ENCODE results near the gene OR1N2. TPM values are rescaled to one million over a fixed set of nuclear protein-coding genes. Genes with fewer than 3 reads are reported as not detected.
"Not testable (repeated sequence)": the region's sequence is repeated elsewhere in the genome, so short reads cannot be mapped to it uniquely, and the experiment has no call there.

Gene OR1N2
- total RNA-seq, 1 experiment from 2014 or later, result not detected

- H3K4me3 Mint-ChIP-seq (ENCODE audit: unreplicated experiment), result no peak within 1 kb of the TSS
- TF ChIP-seq, protein P1, sequence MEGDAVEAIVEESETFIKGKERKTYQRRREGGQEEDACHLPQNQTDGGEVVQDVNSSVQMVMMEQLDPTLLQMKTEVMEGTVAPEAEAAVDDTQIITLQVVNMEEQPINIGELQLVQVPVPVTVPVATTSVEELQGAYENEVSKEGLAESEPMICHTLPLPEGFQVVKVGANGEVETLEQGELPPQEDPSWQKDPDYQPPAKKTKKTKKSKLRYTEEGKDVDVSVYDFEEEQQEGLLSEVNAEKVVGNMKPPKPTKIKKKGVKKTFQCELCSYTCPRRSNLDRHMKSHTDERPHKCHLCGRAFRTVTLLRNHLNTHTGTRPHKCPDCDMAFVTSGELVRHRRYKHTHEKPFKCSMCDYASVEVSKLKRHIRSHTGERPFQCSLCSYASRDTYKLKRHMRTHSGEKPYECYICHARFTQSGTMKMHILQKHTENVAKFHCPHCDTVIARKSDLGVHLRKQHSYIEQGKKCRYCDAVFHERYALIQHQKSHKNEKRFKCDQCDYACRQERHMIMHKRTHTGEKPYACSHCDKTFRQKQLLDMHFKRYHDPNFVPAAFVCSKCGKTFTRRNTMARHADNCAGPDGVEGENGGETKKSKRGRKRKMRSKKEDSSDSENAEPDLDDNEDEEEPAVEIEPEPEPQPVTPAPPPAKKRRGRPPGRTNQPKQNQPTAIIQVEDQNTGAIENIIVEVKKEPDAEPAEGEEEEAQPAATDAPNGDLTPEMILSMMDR (IDR thresholded peaks at IDR 0.05; ENCODE audit: unreplicated experiment), result no peak
- ChIA-PET POLR2A (no interaction called here), CTCF (no interaction called here)
- H3K4me1 Mint-ChIP-seq (ENCODE audit: insufficient read depth, unreplicated experiment), result no peaks in the 10 kb centered on the region
- H3K27me3 Mint-ChIP-seq (ENCODE audit: insufficient read depth, unreplicated experiment), result peaks cover 13% of the 10 kb centered on the region
- H3K27ac Mint-ChIP-seq (ENCODE audit: low read depth, unreplicated experiment), result no peak within 1 kb of the TSS
- no TSS peak for BruUV-seq (replicated peaks)
- H3K9me3 Mint-ChIP-seq (ENCODE audit: unreplicated experiment), result no peaks in the 10 kb centered on the region
- no peaks in the 10 kb centered on the region for H3K36me3 Mint-ChIP-seq (ENCODE audit: insufficient read depth, unreplicated experiment)
- DNase-seq (ENCODE audit: unreplicated experiment), result no peak
- intact Hi-C loops (cut with micrococcal nuclease), result no loop called here
These were observed 34.1 kb upstream of the OR1N2 start, which contains the start of gene OR1J4 for GRCh38 chr9:122518841-122519240. Gene OR1J4, plus strand, starts transcription at chr9:122519141. Its CDS starts 0 bp downstream, at chr9:122519141.

DNA sequence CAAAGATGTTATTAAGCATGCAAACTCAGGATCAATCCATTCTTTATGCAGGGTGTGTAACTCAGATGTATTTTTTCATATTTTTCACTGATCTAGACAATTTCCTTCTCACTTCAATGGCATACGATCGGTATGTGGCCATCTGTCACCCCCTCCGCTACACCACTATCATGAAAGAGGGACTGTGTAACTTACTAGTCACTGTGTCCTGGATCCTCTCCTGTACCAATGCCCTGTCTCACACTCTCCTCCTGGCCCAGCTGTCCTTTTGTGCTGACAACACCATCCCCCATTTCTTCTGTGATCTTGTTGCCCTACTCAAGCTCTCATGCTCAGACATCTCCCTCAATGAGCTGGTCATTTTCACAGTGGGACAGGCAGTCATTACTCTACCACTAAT is 33.5 kb upstream of the OR1N2 start:
- TF ChIP-seq, protein P1 (IDR thresholded peaks at IDR 0.05; ENCODE audit: unreplicated experiment), result no peak
- Mint-ChIP-seq H3K27ac (ENCODE audit: low read depth, unreplicated experiment) (no peak overlapping the region), H3K4me1 (ENCODE audit: insufficient read depth, unreplicated experiment) (no peaks in the 10 kb centered on the region), H3K36me3 (ENCODE audit: insufficient read depth, unreplicated experiment) (no peaks in the 10 kb centered on the region), H3K9me3 (ENCODE audit: unreplicated experiment) (no peaks in the 10 kb centered on the region), H3K4me3 (ENCODE audit: unreplicated experiment) (no peak overlapping the region), H3K27me3 (ENCODE audit: insufficient read depth, unreplicated experiment) (peaks cover 13% of the 10 kb centered on the region)
- DNase-seq (ENCODE audit: unreplicated experiment), result no peak
- ChIA-PET POLR2A (no interaction called here), CTCF (no interaction called here)
- intact Hi-C loops (cut with micrococcal nuclease), result no loop called here
- no TSS peak for BruUV-seq (replicated peaks)

DNA sequence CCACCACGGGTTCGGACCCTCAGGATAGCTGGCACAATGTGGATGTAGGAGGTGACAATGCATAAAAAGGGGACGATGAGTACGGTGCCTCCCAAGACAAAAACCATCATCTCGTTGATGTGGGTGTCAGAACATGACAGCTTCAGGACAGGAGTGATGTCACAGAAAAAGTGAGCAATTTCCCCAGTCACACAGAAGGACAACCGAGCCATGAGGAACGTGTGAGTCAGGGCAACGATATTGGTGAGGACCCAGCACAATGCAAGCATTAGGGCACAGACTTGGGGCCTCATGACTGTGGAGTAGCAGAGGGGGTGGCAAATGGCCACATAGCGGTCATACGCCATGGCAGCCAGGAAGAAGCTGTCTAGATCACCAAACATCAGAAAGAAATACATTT is 26.3 kb upstream of the OR1N2 start:
- Mint-ChIP-seq H3K27me3 (ENCODE audit: insufficient read depth, unreplicated experiment) (peaks cover 46% of the 10 kb centered on the region), H3K4me3 (ENCODE audit: unreplicated experiment) (no peak overlapping the region), H3K4me1 (ENCODE audit: insufficient read depth, unreplicated experiment) (peaks cover 6% of the 10 kb centered on the region), H3K36me3 (ENCODE audit: insufficient read depth, unreplicated experiment) (no peaks in the 10 kb centered on the region), H3K9me3 (ENCODE audit: unreplicated experiment) (no peaks in the 10 kb centered on the region), H3K27ac (ENCODE audit: low read depth, unreplicated experiment) (no peak overlapping the region)
- DNase-seq (ENCODE audit: unreplicated experiment), result no peak
- ChIA-PET CTCF (interaction anchor here (1.1 kb wide), 1 partner anchor 28 kb away, joined by 4 read pairs; no protein-coding TSS in a partner anchor), POLR2A (no interaction called here)
- BruUV-seq (replicated peaks), result no TSS peak
- intact Hi-C loops (cut with micrococcal nuclease), result no loop called here
- TF ChIP-seq, protein P1 (IDR thresholded peaks at IDR 0.05; ENCODE audit: unreplicated experiment), result no peak

DNA sequence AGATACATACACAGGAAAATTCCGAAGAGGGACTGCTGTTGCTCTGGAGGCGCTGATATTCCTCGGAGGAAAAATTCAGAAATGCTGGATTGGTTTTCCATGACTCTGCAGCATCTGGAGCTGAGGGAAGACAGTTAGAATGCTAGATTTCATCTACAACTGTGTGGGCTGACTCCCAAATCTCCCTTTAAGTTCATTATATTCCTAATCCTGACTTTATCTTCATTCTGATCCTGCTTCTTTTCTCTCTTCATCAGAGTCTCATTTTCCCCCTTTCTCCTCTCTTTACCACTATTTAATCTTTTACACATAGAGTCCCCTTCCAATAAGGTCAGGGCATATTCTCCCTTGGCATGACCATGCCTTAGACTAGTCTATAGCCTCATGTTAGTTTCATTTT is 25.7 kb upstream of the OR1N2 start, which contains the start of gene OR1N1:
Gene OR1N1, minus strand, starts transcription at position 101 of the 400 bp plus-strand sequence. Its CDS starts 0 bp downstream, at position 101.
- DNase-seq (ENCODE audit: unreplicated experiment), result peak; percentile 3
- no peaks in the 10 kb centered on the region for H3K9me3 Mint-ChIP-seq (ENCODE audit: unreplicated experiment)
- H3K36me3 Mint-ChIP-seq (ENCODE audit: insufficient read depth, unreplicated experiment), result no peaks in the 10 kb centered on the region
- POLR2A ChIA-PET, result no interaction called here
- no peak within 1 kb of the TSS for H3K27ac Mint-ChIP-seq (ENCODE audit: low read depth, unreplicated experiment)
- H3K27me3 Mint-ChIP-seq (ENCODE audit: insufficient read depth, unreplicated experiment), result peaks cover 46% of the 10 kb centered on the region
- intact Hi-C loops (cut with micrococcal nuclease), result no loop called here
- H3K4me1 Mint-ChIP-seq (ENCODE audit: insufficient read depth, unreplicated experiment), result peaks cover 6% of the 10 kb centered on the region
- H3K4me3 Mint-ChIP-seq (ENCODE audit: unreplicated experiment), result no peak within 1 kb of the TSS
- BruUV-seq (replicated peaks), result no TSS peak
- TF ChIP-seq, protein P1 (IDR thresholded peaks at IDR 0.05; ENCODE audit: unreplicated experiment), result no peak
- CTCF ChIA-PET, result no interaction called here

- DNase-seq (ENCODE audit: unreplicated experiment); H3K9me3 Mint-ChIP-seq (ENCODE audit: unreplicated experiment); H3K4me3 Mint-ChIP-seq (ENCODE audit: unreplicated experiment); intact Hi-C loops (cut with micrococcal nuclease); H3K27ac Mint-ChIP-seq (ENCODE audit: low read depth, unreplicated experiment); BruUV-seq (replicated peaks); POLR2A ChIA-PET; H3K36me3 Mint-ChIP-seq (ENCODE audit: insufficient read depth, unreplicated experiment): not testable (repeated sequence)
- CTCF ChIA-PET, result interaction anchor here (0.6 kb wide), 1 partner anchor 29 kb away, joined by 3 read pairs; no protein-coding TSS in a partner anchor
- H3K27me3 Mint-ChIP-seq (ENCODE audit: insufficient read depth, unreplicated experiment), result peaks cover 58% of the 10 kb centered on the region
- peaks cover 12% of the 10 kb centered on the region for H3K4me1 Mint-ChIP-seq (ENCODE audit: insufficient read depth, unreplicated experiment)
These were observed 21.8 kb upstream of the OR1N2 start for GRCh38 chr9:122531157-122531556.

All from MCF 10A (cell line).